Ishikawa (cell line): ENCODE measurements around the gene BMP6.

ENCODE experiments used
- CEBPB ChIP-seq: IDR thresholded peaks from 2 replicates; pipeline ENCODE4 v1.6.1; 2012
- EP300 ChIP-seq: IDR thresholded peaks from 2 replicates; pipeline ENCODE4 v1.6.1; 2012; ENCODE audit warnings: borderline replicate concordance
- MAX ChIP-seq: IDR thresholded peaks from 2 replicates; pipeline ENCODE4 v1.6.1; 2012
- NFIC ChIP-seq: IDR thresholded peaks from 2 replicates; pipeline ENCODE4 v1.6.1; 2012
- RAD21 ChIP-seq: IDR thresholded peaks from 2 replicates; pipeline ENCODE4 v1.6.1; 2012; ENCODE audit warnings: low read depth
- REST ChIP-seq: IDR thresholded peaks from 2 replicates; pipeline ENCODE4 v1.6.1; 2012; ENCODE audit warnings: low read depth, mild to moderate bottlenecking
- TAF1 ChIP-seq: IDR thresholded peaks from 2 replicates; pipeline ENCODE4 v1.6.1; 2012; ENCODE audit warnings: low read depth, mild to moderate bottlenecking
- TEAD4 ChIP-seq: IDR thresholded peaks from 2 replicates; pipeline ENCODE4 v1.6.1; 2012
- USF1 ChIP-seq: IDR thresholded peaks from 2 replicates; pipeline ENCODE4 v1.6.1; 2012
- YY1 ChIP-seq: IDR thresholded peaks from 2 replicates; pipeline ENCODE4 v1.6.1; 2012; ENCODE audit warnings: low read depth

- TF ChIP-seq REST (no peak), MAX (no peak), EP300 (no peak), TEAD4 (no peak), NFIC (no peak), CEBPB (no peak), TAF1 (no peak), RAD21 (no peak), USF1 (no peak), YY1 (no peak)
Observed at GRCh38 chr6:7865781-7866180, 139.9 kb downstream of the BMP6 start.
